ENCODE results near the gene SNF8.

DNA sequence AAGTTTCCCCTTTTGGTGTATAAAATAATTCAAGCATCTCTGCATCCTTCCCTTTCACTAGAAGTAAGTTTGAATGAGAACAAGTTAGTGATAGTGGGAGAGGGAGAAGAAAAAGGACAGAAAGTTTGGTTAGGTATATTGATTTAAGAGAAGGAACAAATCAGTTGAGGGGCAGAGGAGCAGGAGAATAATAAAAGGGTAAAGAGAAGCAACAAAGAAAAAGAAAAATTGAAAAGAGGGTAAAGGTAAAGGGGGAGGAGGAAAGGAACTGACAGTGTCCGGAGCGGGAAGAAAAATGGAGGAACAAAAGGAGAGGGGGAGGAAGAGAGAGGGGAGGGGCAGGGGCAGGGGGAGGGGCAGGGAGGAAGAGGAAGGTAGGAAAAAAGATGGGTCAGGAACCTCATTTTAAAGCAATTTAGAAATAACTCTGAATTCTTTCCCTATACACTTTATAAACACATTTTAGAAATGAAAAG is 46.3 kb upstream of the SNF8 start:
- TF ChIP-seq, protein P1, sequence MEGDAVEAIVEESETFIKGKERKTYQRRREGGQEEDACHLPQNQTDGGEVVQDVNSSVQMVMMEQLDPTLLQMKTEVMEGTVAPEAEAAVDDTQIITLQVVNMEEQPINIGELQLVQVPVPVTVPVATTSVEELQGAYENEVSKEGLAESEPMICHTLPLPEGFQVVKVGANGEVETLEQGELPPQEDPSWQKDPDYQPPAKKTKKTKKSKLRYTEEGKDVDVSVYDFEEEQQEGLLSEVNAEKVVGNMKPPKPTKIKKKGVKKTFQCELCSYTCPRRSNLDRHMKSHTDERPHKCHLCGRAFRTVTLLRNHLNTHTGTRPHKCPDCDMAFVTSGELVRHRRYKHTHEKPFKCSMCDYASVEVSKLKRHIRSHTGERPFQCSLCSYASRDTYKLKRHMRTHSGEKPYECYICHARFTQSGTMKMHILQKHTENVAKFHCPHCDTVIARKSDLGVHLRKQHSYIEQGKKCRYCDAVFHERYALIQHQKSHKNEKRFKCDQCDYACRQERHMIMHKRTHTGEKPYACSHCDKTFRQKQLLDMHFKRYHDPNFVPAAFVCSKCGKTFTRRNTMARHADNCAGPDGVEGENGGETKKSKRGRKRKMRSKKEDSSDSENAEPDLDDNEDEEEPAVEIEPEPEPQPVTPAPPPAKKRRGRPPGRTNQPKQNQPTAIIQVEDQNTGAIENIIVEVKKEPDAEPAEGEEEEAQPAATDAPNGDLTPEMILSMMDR (tag by site-specific recombination; IDR thresholded peaks at IDR 0.05): no peak
- TF ChIP-seq, protein P2, sequence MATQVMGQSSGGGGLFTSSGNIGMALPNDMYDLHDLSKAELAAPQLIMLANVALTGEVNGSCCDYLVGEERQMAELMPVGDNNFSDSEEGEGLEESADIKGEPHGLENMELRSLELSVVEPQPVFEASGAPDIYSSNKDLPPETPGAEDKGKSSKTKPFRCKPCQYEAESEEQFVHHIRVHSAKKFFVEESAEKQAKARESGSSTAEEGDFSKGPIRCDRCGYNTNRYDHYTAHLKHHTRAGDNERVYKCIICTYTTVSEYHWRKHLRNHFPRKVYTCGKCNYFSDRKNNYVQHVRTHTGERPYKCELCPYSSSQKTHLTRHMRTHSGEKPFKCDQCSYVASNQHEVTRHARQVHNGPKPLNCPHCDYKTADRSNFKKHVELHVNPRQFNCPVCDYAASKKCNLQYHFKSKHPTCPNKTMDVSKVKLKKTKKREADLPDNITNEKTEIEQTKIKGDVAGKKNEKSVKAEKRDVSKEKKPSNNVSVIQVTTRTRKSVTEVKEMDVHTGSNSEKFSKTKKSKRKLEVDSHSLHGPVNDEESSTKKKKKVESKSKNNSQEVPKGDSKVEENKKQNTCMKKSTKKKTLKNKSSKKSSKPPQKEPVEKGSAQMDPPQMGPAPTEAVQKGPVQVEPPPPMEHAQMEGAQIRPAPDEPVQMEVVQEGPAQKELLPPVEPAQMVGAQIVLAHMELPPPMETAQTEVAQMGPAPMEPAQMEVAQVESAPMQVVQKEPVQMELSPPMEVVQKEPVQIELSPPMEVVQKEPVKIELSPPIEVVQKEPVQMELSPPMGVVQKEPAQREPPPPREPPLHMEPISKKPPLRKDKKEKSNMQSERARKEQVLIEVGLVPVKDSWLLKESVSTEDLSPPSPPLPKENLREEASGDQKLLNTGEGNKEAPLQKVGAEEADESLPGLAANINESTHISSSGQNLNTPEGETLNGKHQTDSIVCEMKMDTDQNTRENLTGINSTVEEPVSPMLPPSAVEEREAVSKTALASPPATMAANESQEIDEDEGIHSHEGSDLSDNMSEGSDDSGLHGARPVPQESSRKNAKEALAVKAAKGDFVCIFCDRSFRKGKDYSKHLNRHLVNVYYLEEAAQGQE (tag by site-specific recombination; IDR thresholded peaks at IDR 0.05): no peak
- TF ChIP-seq YY1 (tag by site-specific recombination; IDR thresholded peaks at IDR 0.05) (no peak), ZNF335 (tag by site-specific recombination; conservative IDR thresholded peaks at IDR 0.05) (peak; percentile 59)

Measured in HEK293 (cell line).